Measurements from ENCODE around the gene MEF2A.

GRCh38 chr15:99550077-99550476 is 15.7 kb upstream of the MEF2A start:
- TF ChIP-seq EZH2 (IDR thresholded peaks at IDR 0.05; ENCODE audit: borderline replicate concordance, low read length), result no peak
- TF ChIP-seq CTCF (IDR thresholded peaks at IDR 0.05; ENCODE audit: low read length), result no peak

Measured in OCI-LY1 (cell line).